HL-60 (cell line): Measurements from ENCODE around the gene STX8.

Experiments used
- DNase-seq, 2 experiments: peaks; one replicate each; pipeline ENCODE4 v3.0.0-alpha.2; 2010 to 2020; ENCODE audit warnings: low read depth in 1 of 2, low spot score in 1 of 2
- H3K27ac ChIP-seq: fragments of 250-450 bp; sonication (Bioruptor Pico); replicated peaks from 2 replicates; pipeline ENCODE4 v1.5.1; 2020; ENCODE audit warnings: mild to moderate bottlenecking, moderate library complexity
- H3K27me3 ChIP-seq: fragments of 250-450 bp; sonication (Bioruptor Pico); 2 replicates; pipeline ENCODE4 v1.5.1; 2021; ENCODE audit warnings: mild to moderate bottlenecking, moderate library complexity; ENCODE audit not compliant: insufficient read depth, poor library complexity, severe bottlenecking
- H3K4me3 ChIP-seq: replicated peaks from 2 replicates; pipeline ENCODE4 v1.5.1; 2011; ENCODE audit warnings: mild to moderate bottlenecking, control low read depth, low read length; ENCODE audit not compliant: insufficient read depth
- CTCF ChIP-seq: IDR thresholded peaks from one replicate; pipeline ENCODE4 v1.5.1; 2011; ENCODE audit warnings: low read length, control low read depth, inconsistent platforms; ENCODE audit not compliant: insufficient read depth
- GABPA ChIP-seq: IDR thresholded peaks from 2 replicates; pipeline ENCODE4 v1.6.1; 2012; ENCODE audit warnings: low read depth
- POLR2AphosphoS5 ChIP-seq: IDR thresholded peaks from 2 replicates; pipeline ENCODE4 v1.6.1; 2012; ENCODE audit warnings: low read depth
- SPI1 ChIP-seq: IDR thresholded peaks from 2 replicates; pipeline ENCODE4 v1.6.1; 2012; ENCODE audit warnings: low read depth, mild to moderate bottlenecking, borderline replicate concordance
- TF ChIP-seq, protein P1 (sequence below): IDR thresholded peaks from 2 replicates; pipeline ENCODE4 v1.6.1; 2012; ENCODE audit warnings: low read depth; ENCODE audit not compliant: insufficient replicate concordance

STX8 gene

GRCh38 chr17:9268546-9268945 is 307.1 kb downstream of the STX8 start:
- H3K27me3 ChIP-seq, result no peaks in the 10 kb centered on the region

DNA sequence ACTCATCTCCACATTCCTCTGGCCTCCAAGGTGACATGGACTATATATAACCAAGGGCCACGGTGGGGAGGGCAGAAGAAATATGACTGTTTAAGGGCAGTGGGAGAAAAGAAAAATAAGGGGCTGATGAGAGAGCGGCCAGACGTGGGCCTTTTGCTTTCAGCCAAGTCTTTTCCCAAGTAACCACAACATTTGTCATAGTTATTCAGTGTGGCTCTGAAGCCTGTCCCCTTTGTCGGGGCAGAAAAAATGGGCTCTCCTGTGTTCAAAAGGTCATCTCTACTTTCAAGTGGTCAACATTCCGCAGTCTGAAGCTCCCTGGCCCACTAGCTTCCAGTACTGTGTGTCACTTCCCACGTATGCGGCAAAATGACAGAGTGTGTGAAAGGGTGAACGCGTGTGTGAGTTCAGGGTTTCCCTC is 308.9 kb downstream of the STX8 start:
- Histone ChIP-seq H3K27me3 (no peaks in the 10 kb centered on the region), H3K4me3 (no peak overlapping the region), H3K27ac (no peak overlapping the region)
- no peak for TF ChIP-seq SPI1
- no peak for TF ChIP-seq CTCF
- no peak for TF ChIP-seq GABPA
- no peak for DNase-seq

More at GRCh38 chr17:9268546-9268945, 307.1 kb downstream of the STX8 start:
- Histone ChIP-seq H3K27ac (no peak overlapping the region), H3K4me3 (no peak overlapping the region)
- TF ChIP-seq CTCF, result no peak
- TF ChIP-seq GABPA, result no peak
- TF ChIP-seq, protein P1, sequence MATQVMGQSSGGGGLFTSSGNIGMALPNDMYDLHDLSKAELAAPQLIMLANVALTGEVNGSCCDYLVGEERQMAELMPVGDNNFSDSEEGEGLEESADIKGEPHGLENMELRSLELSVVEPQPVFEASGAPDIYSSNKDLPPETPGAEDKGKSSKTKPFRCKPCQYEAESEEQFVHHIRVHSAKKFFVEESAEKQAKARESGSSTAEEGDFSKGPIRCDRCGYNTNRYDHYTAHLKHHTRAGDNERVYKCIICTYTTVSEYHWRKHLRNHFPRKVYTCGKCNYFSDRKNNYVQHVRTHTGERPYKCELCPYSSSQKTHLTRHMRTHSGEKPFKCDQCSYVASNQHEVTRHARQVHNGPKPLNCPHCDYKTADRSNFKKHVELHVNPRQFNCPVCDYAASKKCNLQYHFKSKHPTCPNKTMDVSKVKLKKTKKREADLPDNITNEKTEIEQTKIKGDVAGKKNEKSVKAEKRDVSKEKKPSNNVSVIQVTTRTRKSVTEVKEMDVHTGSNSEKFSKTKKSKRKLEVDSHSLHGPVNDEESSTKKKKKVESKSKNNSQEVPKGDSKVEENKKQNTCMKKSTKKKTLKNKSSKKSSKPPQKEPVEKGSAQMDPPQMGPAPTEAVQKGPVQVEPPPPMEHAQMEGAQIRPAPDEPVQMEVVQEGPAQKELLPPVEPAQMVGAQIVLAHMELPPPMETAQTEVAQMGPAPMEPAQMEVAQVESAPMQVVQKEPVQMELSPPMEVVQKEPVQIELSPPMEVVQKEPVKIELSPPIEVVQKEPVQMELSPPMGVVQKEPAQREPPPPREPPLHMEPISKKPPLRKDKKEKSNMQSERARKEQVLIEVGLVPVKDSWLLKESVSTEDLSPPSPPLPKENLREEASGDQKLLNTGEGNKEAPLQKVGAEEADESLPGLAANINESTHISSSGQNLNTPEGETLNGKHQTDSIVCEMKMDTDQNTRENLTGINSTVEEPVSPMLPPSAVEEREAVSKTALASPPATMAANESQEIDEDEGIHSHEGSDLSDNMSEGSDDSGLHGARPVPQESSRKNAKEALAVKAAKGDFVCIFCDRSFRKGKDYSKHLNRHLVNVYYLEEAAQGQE, result no peak
- no peak for TF ChIP-seq POLR2AphosphoS5
- TF ChIP-seq SPI1, result no peak
- DNase-seq, result no peak

- TF ChIP-seq CTCF (no peak), GABPA (no peak), SPI1 (no peak), POLR2AphosphoS5 (no peak)
- TF ChIP-seq, protein P1, result no peak
- DNase-seq, result no peak
- H3K4me3 ChIP-seq, result no peak overlapping the region
- H3K27me3 ChIP-seq, result no peaks in the 10 kb centered on the region
- no peak overlapping the region for H3K27ac ChIP-seq
Observed at GRCh38 chr17:9266031-9266680, 309.5 kb downstream of the STX8 start.
